Lung (tissue), 12 donors: ENCODE data around the gene CHN2. TPM values are rescaled to one million over a fixed set of nuclear protein-coding genes. Genes with fewer than 3 reads are reported as not detected.

ENCODE experiments used
- ATAC-seq: fragments of 200-7000 bp; cut with Tn5 transposase; one replicate; pipeline ENCODE4 v1.9.1; 2020; ENCODE audit warnings: moderate number of reproducible peaks; ENCODE audit not compliant: insufficient read depth, low FRiP score
- DNase-seq, 3 donors: peaks; one replicate each; pipeline ENCODE4 v3.0.0-alpha.2; 2013 to 2017
- H3K27ac ChIP-seq, 2 donors: one replicate each; pipeline ENCODE4 v1.5.1; 2013; ENCODE audit warnings: mild to moderate bottlenecking in 2 of 2, moderate library complexity in 2 of 2, control low read depth in 1 of 2, inconsistent platforms in 1 of 2, low read depth in 1 of 2, low read length in 1 of 2
- H3K27me3 ChIP-seq, 3 donors: one replicate each; pipeline ENCODE4 v1.5.1; 2013; ENCODE audit warnings: low read length in 2 of 3; ENCODE audit not compliant: control insufficient read depth in 3 of 3, insufficient read depth in 3 of 3
- H3K36me3 ChIP-seq, 4 donors: one replicate each; pipeline ENCODE4 v1.5.1; 2013; ENCODE audit warnings: low read length in 4 of 4, mild to moderate bottlenecking in 1 of 4, moderate library complexity in 1 of 4; ENCODE audit not compliant: control insufficient read depth in 4 of 4, insufficient read depth in 4 of 4
- H3K4me1 ChIP-seq, 5 donors: one replicate each; pipeline ENCODE4 v1.5.1; 2013; ENCODE audit warnings: low read length in 5 of 5, mild to moderate bottlenecking in 2 of 5, moderate library complexity in 1 of 5; ENCODE audit not compliant: control insufficient read depth in 5 of 5, insufficient read depth in 5 of 5
- H3K4me3 ChIP-seq: one replicate; pipeline ENCODE4 v1.5.1; 2013; ENCODE audit warnings: mild to moderate bottlenecking, control low read depth, moderate library complexity
- H3K9ac ChIP-seq, 2 donors: one replicate each; pipeline ENCODE4 v1.5.1; 2013; ENCODE audit warnings: low read length in 2 of 2, control low read depth in 1 of 2; ENCODE audit not compliant: insufficient read depth in 1 of 2
- H3K9me3 ChIP-seq, 4 donors: one replicate each; pipeline ENCODE4 v1.5.1; 2013; ENCODE audit warnings: low read length in 3 of 4, mild to moderate bottlenecking in 1 of 4, moderate library complexity in 1 of 4; ENCODE audit not compliant: control insufficient read depth in 4 of 4, insufficient read depth in 3 of 4
- WGBS, 2 donors: extraction: QIAGEN DNeasy Blood & Tissue Kit; methylation state at CpG; one replicate each; pipeline ENCODE4 v1.1.7; 2013; 5-methylcytosine and 5-hydroxymethylcytosine counted together
- polyA plus RNA-seq, 2 donors: library from polyadenylated mRNA; stranded (reverse); fragments of 200-250 nt; gene quantifications; one replicate each; pipeline ENCODE4 v1.2.1, GENCODE V29; 2013
- total RNA-seq, 2 donors: library from RNA; depleted of rRNA in 1 of 2; stranded (reverse); fragments of >200 nt in 1 of 2; gene quantifications; one replicate each; pipeline ENCODE4 v1.2.1, GENCODE V29; 2014 to 2021
- TF ChIP-seq, protein P1 (sequence below): IDR thresholded peaks from 2 replicates; pipeline ENCODE4 v1.5.1; 2012; ENCODE audit warnings: mild to moderate bottlenecking; ENCODE audit errors: control extremely low read depth, extremely low read depth
- donor health status: control.
- donor health status: control.
- donor health status: Bipolar disorder and iron deficiency.
- donor health status: healthy.
- donor health status: DM: yes; HTN: yes; CAD: no.

The CHN2 gene
- total and polyA plus RNA-seq, 4 donors: 3.2 to 11.0 (median 6.7) TPM

DNA sequence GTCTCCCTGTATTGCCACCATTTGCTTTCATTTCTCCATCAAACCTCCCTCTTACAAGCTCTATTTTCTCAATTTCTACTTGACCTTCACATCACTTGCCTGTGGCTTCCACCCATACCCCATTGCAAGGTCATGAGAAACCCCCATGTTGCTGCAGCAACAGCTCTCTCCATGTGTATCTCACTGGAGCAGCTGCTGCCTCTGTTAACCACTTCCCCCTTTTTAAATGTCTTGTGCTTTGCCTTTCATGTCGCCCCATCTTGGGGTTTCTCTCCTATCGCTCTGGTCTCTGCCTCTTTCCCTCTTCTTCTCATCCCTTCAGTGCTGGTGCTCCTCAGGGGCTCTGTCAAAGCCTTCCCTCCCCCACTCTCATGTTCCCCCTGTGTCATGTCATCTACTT, 148.8 kb downstream of the CHN2 start:
- Histone ChIP-seq H3K4me1 (peaks cover 0 to 4% (median 0%) of the 10 kb centered on the region in 5 donors), H3K9me3 (no peaks in the 10 kb centered on the region), H3K4me3 (no peak overlapping the region), H3K27ac (no peak overlapping the region), H3K27me3 (peaks cover 0 to 18% (median 0%) of the 10 kb centered on the region in 3 donors), H3K36me3 (no peaks in the 10 kb centered on the region), H3K9ac (no peak overlapping the region)
- ATAC-seq: no peak
- TF ChIP-seq, protein P1, sequence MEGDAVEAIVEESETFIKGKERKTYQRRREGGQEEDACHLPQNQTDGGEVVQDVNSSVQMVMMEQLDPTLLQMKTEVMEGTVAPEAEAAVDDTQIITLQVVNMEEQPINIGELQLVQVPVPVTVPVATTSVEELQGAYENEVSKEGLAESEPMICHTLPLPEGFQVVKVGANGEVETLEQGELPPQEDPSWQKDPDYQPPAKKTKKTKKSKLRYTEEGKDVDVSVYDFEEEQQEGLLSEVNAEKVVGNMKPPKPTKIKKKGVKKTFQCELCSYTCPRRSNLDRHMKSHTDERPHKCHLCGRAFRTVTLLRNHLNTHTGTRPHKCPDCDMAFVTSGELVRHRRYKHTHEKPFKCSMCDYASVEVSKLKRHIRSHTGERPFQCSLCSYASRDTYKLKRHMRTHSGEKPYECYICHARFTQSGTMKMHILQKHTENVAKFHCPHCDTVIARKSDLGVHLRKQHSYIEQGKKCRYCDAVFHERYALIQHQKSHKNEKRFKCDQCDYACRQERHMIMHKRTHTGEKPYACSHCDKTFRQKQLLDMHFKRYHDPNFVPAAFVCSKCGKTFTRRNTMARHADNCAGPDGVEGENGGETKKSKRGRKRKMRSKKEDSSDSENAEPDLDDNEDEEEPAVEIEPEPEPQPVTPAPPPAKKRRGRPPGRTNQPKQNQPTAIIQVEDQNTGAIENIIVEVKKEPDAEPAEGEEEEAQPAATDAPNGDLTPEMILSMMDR: no peak
- no peak for DNase-seq
- 52 to 68% methylated on average over 2 of the region's 2 CpGs for WGBS, 2 donors

DNA sequence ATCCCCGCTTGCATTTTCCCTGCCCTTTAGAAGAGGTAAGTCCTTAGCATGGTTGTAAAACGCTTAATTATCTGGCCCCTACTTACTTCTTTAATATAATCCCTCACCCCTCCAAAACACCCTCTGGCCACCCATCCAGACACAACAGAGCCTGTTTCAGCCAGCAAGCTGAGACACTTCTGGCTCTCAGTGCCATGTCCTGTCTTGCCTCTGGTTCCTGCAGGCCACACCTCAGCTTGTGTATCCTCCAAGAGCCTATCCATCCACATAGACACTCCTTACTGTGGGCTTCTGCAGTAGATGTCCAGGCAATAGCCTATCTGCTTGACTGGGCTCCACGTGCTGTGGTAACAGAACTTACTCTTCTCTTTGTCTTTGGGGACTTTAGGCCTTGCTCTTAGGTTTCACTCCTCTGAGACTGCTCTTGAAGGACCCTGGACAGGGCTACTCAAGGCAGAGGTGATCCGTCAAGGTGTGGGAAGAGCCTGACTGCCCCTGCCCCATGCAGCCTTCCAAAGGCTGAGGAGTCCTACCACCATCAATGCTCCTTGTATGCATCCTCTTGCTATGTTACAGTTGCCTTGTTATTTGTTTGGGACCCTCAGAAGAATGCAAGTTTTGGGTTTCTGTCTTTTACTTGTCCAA, 149.9 kb downstream of the CHN2 start:
- Histone ChIP-seq H3K9ac (no peak overlapping the region), H3K36me3 (no peaks in the 10 kb centered on the region), H3K27me3 (peaks cover 0 to 13% (median 0%) of the 10 kb centered on the region in 3 donors), H3K4me3 (no peak overlapping the region), H3K9me3 (no peaks in the 10 kb centered on the region), H3K4me1 (peaks cover 0 to 4% (median 3%) of the 10 kb centered on the region in 5 donors), H3K27ac (no peak overlapping the region)
- DNase-seq (no peak), ATAC-seq (no peak)
- 92 to 94% methylated on average over 4 of the region's 4 CpGs for WGBS, 2 donors
- TF ChIP-seq, protein P1: no peak

DNA sequence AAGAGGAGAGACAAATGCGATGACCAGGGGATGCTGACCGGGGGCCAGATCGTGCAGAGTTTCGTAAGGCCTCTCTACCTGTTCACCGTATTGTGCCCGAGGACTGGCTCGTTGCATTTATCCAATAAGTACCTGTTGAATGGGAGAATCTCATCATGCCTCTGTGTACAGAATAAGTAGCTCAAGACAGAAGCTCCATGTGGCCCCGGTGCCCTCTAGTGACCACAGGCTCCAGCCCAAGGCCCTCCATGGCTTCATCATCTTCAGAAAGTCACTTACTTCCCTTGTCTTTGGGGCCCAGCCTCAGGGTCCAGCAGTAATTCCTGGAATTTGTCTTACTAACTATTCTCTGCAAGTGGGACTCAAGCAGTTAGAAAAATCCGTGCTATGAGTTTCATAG, 151.0 kb downstream of the CHN2 start:
- no peaks in the 10 kb centered on the region for H3K36me3 ChIP-seq
- H3K4me3 ChIP-seq: no peak overlapping the region
- peaks cover 0 to 13% (median 0%) of the 10 kb centered on the region in 3 donors for H3K27me3 ChIP-seq
- DNase-seq: peak in 2 of 3 donors; percentile 31 to 55
- no peaks in the 10 kb centered on the region for H3K9me3 ChIP-seq
- WGBS, 2 donors: 83 to 88% methylated on average over 9 of the region's 9 CpGs
- TF ChIP-seq, protein P1: peak; percentile 50
- H3K9ac ChIP-seq: no peak overlapping the region
- no peak for ATAC-seq
- no peak overlapping the region for H3K27ac ChIP-seq
- peaks cover 0 to 4% (median 3%) of the 10 kb centered on the region in 5 donors for H3K4me1 ChIP-seq
